ENCODE data around the gene MS4A13.

DNA sequence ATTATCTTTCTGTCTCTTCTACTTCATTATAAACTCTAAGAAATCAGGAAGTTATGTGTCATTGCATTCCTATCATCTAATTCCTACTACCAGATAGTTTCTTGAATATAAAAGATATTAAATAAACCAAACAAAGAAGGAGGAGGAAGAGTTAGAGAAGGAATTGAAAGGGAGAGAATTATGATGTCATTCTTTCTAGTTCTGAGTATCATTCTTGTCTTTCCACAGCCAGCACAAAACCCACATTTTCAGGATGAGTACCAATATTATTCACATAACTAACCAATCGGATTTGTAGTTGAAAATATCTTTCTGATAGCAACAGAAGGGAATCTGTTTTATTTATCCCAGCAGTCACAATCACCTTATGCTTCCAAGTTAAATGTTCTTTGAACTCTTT, 13.3 kb downstream of the MS4A13 start:
- TF ChIP-seq, protein P1, sequence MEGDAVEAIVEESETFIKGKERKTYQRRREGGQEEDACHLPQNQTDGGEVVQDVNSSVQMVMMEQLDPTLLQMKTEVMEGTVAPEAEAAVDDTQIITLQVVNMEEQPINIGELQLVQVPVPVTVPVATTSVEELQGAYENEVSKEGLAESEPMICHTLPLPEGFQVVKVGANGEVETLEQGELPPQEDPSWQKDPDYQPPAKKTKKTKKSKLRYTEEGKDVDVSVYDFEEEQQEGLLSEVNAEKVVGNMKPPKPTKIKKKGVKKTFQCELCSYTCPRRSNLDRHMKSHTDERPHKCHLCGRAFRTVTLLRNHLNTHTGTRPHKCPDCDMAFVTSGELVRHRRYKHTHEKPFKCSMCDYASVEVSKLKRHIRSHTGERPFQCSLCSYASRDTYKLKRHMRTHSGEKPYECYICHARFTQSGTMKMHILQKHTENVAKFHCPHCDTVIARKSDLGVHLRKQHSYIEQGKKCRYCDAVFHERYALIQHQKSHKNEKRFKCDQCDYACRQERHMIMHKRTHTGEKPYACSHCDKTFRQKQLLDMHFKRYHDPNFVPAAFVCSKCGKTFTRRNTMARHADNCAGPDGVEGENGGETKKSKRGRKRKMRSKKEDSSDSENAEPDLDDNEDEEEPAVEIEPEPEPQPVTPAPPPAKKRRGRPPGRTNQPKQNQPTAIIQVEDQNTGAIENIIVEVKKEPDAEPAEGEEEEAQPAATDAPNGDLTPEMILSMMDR (conservative IDR thresholded peaks at IDR 0.05; ENCODE audit: low read length): no peak
- TF ChIP-seq EZH2phosphoT487 (IDR thresholded peaks at IDR 0.05; ENCODE audit: borderline replicate concordance, low read depth, low read length): no peak

All from OCI-LY7 (cell line).